Stromal cell of bone marrow (primary cell): Measurements from ENCODE around the gene DIS3L.
A peak's percentile ranks its signal among the peaks of the same experiment; 100 is the strongest.
"Not testable (repeated sequence)": the region's sequence is repeated elsewhere in the genome, so short reads cannot be mapped to it uniquely, and the experiment has no call there.

Experiments
- DNase-seq: peaks from one replicate; pipeline ENCODE4 v3.0.0-alpha.2; 2012; ENCODE audit warnings: low read depth

The DIS3L gene

GRCh38 chr15:66293419-66294156, at the start of gene DIS3L:
TSS of gene DIS3L (plus strand) at chr15:66293568. CDS start at chr15:66293597, 29 bp downstream.
- DNase-seq: peak; percentile 9

- not testable (repeated sequence) for DNase-seq
Measured at GRCh38 chr15:66245832-66246231, 47.5 kb upstream of the DIS3L start.

GRCh38 chr15:66246937-66247336, 46.4 kb upstream of the DIS3L start:
- DNase-seq: no peak

- no peak for DNase-seq
Measured at GRCh38 chr15:66249605-66250174, 43.7 kb upstream of the DIS3L start.

- DNase-seq: no peak
Measured at GRCh38 chr15:66251065-66251789, 42.1 kb upstream of the DIS3L start.

DNA sequence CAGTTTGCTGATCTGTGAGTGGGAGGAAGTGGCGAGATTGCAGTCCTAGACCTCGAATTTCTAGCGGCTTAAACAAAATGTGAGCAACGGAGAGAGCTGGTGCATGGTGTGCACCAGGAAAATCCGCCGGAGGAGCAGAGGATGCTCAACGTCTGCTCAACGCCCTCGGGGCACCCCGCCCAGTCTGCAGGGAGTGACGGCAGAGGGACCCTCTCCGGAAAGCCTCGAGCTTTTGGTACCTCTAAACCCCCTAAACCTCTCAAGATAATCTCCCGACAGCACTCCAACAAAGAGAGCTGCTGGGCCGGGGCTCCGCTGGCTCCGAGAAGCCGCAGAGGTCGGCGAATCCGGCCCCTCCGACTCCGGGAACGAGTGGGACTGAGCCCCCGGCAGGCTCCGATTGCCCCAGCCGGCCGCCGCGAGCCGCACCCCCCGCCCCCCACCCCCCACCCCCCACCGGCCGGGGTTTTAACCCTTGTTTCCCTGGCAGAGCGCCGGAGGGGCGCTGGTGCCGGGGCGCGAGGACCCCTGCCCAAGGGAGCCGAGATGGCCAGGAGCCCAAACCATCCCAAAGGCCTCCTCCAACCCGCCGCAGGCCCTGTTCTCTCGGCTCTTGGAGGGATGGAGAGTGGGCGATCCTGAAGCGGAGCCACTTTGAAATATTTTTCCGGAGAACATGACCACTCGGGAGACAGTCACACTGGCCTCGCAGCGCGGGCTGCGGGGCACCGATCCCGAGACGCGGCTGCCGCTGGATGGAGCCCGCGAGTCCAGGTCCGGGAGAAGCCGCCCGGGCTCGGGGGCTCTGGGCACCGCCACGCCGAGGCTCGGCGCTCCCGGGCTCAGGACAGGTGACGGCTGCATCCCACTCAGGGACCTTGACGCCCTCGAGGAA, 41.3 kb upstream of the DIS3L start:
- no peak for DNase-seq

DNA sequence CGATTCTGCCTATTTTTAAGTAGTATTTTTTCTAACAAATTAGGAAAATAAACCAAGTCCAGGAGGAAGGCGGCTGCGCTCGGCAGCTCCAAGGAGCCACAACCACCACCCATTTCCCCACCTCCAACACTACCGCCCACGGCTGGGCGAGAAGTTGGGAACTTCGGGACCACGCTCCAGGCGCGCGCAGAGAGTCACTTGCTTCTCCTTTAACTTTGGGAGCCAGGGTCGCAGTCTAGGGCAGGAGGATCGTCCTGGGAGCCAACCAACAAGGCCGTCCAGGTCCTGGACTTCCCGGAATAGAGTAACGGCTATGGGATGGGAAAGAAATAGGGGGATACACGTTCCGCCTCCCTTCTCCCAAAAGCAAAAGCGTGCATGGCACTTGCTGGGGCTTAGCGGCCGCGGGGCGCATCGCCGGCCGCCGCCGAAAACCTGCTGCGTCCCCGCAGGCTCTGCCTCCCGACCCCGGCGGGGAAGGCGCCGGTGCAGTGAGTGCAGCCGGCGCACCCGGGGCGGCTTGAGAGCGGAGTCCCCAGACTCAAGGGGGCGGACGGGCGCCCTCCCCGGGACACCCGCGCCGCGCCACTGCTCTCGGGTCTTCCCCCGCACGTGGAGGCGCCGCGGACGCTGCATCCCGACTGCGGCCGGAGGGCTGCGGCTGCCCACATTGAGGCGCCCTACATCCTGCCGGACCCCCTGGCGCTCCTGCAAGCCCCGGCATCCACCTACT, 40.5 kb upstream of the DIS3L start:
- no peak for DNase-seq

DNA sequence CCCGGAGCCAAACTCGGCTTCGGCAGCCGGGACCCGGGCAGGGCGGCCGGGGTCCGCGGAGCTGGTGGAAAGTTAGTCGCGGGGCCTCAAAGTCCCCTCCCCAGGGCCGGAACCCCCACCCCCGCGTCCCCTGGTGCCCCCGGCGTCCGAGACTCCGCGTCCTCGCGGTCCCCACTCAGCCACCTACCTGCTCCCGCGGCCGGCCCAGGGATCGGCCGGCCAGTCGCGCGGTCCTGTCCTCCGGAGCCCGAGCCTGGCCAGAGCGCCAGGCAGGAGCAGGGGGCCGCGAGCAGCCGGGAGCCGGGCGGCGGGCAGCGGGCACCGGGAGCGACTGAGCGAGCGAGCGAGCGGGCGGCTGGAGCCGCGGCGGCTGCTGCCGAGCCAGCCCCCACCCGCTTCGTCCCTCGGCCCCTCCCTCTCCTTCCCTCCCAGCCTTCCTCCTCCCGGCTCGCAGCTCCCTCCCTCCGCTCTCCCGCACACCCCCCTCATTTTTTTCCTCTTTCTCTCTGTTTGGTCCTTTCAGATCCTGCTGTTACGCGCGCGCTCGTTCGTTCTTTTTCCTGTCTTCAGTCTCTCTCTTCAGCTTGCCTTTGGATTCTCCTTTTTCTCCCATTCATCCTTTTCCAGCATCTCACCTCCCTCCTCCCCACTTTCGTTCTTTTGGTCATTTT, 39.8 kb upstream of the DIS3L start, which contains the start of gene MEGF11:
TSS of gene MEGF11 (minus strand) at position 333 of the 671 bp plus-strand sequence. CDS start 125,347 bp downstream, outside the sequence.
- no peak for DNase-seq

DNA sequence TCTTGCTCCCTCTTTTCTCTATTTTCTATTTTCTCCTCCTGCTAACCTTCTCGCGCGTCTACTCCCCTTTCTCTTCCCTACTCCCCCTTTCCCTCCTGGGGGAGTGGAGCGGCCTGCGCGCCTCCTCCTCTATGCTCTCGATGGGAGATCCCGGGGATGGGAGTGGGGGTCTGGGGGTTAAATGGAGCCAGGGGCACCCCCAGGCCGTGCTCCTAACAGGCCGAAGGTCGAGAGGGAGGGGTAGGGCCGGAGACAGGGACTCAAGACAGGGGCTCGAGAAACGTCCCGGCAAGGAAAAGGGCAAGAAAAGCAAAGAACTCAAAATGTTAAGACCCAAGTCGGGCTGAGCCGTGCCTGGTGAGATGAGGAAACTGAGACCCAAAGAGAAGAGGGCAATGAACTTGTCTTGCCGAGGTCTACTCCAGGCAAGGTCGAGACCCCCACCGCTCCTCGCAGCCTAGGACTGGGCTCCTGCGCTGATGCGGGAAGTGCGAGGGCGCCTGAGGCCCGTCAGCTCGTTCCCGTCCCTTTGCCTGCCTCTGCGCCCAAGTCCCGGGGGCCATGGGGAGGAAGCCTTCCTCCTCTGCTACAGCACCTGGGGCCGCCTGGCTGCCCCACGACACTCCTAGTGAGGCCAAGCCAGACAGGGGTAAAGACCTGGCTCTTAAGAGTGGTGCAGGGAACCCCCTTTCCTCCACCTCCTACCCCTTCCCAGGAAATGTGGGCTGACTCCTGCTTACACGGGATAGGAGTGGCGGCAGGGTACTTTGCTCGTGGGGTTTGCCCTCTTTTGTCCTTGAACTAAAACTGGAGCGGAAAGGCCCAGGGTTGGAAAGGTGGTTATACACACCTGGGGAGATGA, 39.0 kb upstream of the DIS3L start:
- DNase-seq: no peak

DNA sequence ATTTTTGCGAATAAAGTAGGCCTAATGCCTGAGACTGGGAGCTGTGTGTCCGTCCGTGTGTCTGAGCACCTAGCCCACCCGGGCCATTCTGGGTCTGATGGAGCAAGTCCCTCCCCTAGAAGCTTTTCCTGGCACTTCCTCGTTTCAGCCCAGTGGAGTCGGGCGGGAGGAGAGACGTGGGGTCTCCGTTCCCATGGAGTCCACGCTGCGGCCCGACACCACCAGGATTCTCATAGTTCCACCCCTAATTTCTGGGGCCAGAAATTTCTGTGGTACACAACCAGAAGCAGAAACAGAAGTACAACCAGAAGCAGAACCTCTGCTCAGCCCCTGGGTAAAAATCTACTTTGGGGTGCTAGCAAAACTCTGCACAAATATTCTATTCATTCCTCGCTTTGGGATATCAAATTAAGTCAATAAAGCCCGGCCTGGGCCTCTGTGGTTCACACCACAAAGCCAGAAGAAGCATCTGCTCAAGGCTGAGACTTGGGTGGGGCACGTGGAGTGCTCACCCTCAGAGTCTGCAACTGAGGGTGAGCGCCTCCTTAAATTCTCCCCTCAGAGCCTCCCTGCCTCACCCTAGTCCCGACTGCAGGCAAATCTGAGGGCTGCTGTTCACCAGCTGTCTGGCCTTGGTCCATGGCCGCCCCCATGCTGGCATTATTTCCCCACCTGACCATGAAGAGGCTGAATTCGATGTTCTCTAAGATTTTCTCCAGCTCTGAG, 38.3 kb upstream of the DIS3L start:
- no peak for DNase-seq

DNA sequence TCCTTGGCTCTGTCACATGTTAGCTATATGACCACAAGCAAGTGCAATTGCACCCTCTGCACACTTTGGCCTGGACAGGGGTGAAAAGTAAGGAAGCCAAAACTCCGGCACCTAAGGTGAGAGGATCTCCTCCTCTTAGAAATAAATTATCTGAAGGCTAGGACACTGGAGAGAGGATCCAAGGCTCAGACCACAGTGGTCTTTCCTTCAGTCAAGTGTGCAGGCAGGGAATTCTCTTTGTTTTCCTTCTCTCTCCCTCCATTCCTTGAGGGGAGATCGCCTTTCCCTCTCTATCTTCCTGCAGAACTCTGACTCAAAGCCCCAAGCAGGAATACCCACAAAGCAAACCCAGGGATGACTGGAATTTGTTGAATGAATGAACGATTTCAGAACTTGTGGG, 36.7 kb upstream of the DIS3L start:
- DNase-seq: no peak

- DNase-seq: no peak
Measured at GRCh38 chr15:66261056-66261455, 32.3 kb upstream of the DIS3L start.

DNA sequence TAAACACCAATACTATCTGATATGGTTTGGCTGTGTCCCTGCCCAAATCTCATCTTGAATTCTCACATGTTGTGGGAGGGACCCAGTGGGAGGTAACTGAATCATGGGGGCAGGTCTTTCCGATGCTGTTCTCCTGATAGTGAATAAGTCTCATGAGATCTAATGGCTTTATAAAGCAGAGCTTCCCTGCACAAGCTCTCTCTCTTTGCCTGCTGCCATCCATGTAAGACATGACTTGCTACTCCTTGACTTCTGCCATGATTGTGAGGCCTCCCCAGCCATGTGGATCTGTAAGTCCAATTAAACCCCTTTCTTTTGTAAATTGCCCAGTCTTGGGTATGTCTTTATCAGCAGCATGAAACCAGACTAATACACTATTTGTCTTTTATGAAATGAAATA, 30.5 kb upstream of the DIS3L start:
- not testable (repeated sequence) for DNase-seq

GRCh38 chr15:66264859-66265513, 28.4 kb upstream of the DIS3L start:
- no peak for DNase-seq

GRCh38 chr15:66269326-66270090, 23.9 kb upstream of the DIS3L start:
- DNase-seq: no peak

GRCh38 chr15:66270932-66271331, 22.4 kb upstream of the DIS3L start:
- no peak for DNase-seq

DNA sequence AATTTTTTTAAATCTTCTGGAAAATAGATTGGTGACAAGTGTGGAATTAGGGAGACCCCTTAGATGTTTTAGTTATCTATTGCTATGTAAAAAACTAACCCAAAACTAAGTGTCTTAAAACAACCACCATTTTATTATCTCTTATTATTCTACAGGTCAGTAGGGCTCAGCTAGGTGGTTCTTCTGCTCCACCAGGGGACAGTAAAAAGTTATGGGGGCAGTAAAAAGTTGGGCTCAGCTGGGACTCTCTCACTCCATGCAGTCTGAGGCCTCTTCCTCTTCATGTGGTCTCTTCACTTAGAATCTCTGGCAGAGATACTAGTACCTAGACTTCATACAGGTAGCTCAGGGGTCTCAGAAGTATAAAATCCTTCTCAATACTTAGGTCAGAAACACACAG, 18.0 kb upstream of the DIS3L start:
- no peak for DNase-seq

- no peak for DNase-seq
Measured at GRCh38 chr15:66276546-66276945, 16.8 kb upstream of the DIS3L start.
